Measurements from ENCODE around the gene NUTF2.

DNA sequence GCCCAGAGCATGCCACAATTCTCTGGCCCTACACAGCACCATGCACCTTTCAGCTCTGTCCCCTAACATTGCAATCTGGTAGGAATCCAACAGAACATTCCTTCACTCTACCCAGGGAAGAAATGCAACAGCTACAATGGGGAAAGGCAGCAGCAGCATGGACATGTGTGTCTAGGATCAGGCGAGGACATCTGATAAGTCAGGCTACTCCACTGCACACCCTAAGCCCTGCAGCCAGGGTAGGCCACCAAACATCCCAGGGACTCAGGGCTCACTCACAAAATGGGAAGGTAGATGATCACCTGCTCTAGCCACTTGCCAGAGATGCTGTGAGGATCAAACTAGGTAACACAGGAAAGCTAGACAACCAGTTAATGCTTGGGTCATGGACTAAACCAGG lies 45.5 kb upstream of the NUTF2 start:
- no peak for TF ChIP-seq RFX5 (IDR thresholded peaks at IDR 0.05; ENCODE audit: low read depth, low read length)
- TF ChIP-seq, protein P1, sequence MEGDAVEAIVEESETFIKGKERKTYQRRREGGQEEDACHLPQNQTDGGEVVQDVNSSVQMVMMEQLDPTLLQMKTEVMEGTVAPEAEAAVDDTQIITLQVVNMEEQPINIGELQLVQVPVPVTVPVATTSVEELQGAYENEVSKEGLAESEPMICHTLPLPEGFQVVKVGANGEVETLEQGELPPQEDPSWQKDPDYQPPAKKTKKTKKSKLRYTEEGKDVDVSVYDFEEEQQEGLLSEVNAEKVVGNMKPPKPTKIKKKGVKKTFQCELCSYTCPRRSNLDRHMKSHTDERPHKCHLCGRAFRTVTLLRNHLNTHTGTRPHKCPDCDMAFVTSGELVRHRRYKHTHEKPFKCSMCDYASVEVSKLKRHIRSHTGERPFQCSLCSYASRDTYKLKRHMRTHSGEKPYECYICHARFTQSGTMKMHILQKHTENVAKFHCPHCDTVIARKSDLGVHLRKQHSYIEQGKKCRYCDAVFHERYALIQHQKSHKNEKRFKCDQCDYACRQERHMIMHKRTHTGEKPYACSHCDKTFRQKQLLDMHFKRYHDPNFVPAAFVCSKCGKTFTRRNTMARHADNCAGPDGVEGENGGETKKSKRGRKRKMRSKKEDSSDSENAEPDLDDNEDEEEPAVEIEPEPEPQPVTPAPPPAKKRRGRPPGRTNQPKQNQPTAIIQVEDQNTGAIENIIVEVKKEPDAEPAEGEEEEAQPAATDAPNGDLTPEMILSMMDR (IDR thresholded peaks at IDR 0.05 in 2 of 3, conservative IDR thresholded peaks at IDR 0.05 in 1 of 3; ENCODE audit: control insufficient read depth in 2 of 3, extremely low read depth in 1 of 3, insufficient read depth in 1 of 3, low read depth in 3 of 3, low read length in 3 of 3), result no peak
- no peak for TF ChIP-seq POLR2A (IDR thresholded peaks at IDR 0.05; ENCODE audit: low read depth, low read length)
- no peak for TF ChIP-seq LARP7 (IDR thresholded peaks at IDR 0.05)
- TF ChIP-seq NBN (IDR thresholded peaks at IDR 0.05), result no peak
- TF ChIP-seq EZH2 (IDR thresholded peaks at IDR 0.05; ENCODE audit: borderline replicate concordance, control insufficient read depth, low read depth, low read length), result no peak

Measured in GM12878 (cell line).